NCI-H1105 (cell line): ENCODE measurements around the gene FBLN2.

ENCODE experiments used
- DNase-seq: peaks from one replicate; lab custom pipeline; 2025; lab: John Stamatoyannopoulos, UW

FBLN2 gene

GRCh38 chr3:13532085-13532484 lies 16.8 kb upstream of the FBLN2 start:
- no peak for DNase-seq

- DNase-seq, result no peak
These were observed 16.3 kb upstream of the FBLN2 start for GRCh38 chr3:13532631-13533030.

- DNase-seq, result no peak
These were observed 15.0 kb upstream of the FBLN2 start for GRCh38 chr3:13533885-13534301.

GRCh38 chr3:13535526-13535875 lies 13.4 kb upstream of the FBLN2 start:
- no peak for DNase-seq

- no peak for DNase-seq
These were observed 13.0 kb upstream of the FBLN2 start for GRCh38 chr3:13535905-13536304.

- no peak for DNase-seq
These were observed 12.5 kb upstream of the FBLN2 start for GRCh38 chr3:13536432-13536831.

GRCh38 chr3:13536832-13537231 lies 12.1 kb upstream of the FBLN2 start:
- DNase-seq, result no peak

GRCh38 chr3:13537244-13537908 lies 11.5 kb upstream of the FBLN2 start:
- no peak for DNase-seq

- no peak for DNase-seq
These were observed 11.0 kb upstream of the FBLN2 start for GRCh38 chr3:13537909-13538296.

GRCh38 chr3:13538520-13539291 lies 10.2 kb upstream of the FBLN2 start:
- DNase-seq, result no peak

- DNase-seq, result no peak
These were observed 9.7 kb upstream of the FBLN2 start for GRCh38 chr3:13539292-13539638.

GRCh38 chr3:13539671-13540070 lies 9.3 kb upstream of the FBLN2 start:
- DNase-seq, result no peak

GRCh38 chr3:13540297-13540995 lies 8.5 kb upstream of the FBLN2 start:
- no peak for DNase-seq

- no peak for DNase-seq
These were observed 7.2 kb upstream of the FBLN2 start for GRCh38 chr3:13541691-13542090.

- DNase-seq, result no peak
These were observed 6.8 kb upstream of the FBLN2 start for GRCh38 chr3:13542142-13542541.

GRCh38 chr3:13543253-13543652 lies 5.7 kb upstream of the FBLN2 start:
- DNase-seq, result no peak

GRCh38 chr3:13544293-13544831 lies 4.6 kb upstream of the FBLN2 start:
- no peak for DNase-seq

GRCh38 chr3:13544951-13545651 lies 3.8 kb upstream of the FBLN2 start:
- DNase-seq, result no peak

- no peak for DNase-seq
These were observed 2.9 kb upstream of the FBLN2 start for GRCh38 chr3:13545952-13546454.

- DNase-seq, result no peak
These were observed 2.2 kb upstream of the FBLN2 start for GRCh38 chr3:13546667-13547171.

GRCh38 chr3:13547591-13548371 lies 1.1 kb upstream of the FBLN2 start:
- DNase-seq, result no peak
